ENCODE results near the gene USP35.

USP35 gene

GRCh38 chr11:78180751-78181150 is 8.0 kb upstream of the USP35 start:
- Mint-ChIP-seq H3K27me3 (no peaks in the 10 kb centered on the region), H3K9me3 (peaks cover 10% of the 10 kb centered on the region), H3K4me1 (ENCODE audit: low read depth) (peaks cover 17% of the 10 kb centered on the region), H3K4me3 (no peak overlapping the region), H3K36me3 (ENCODE audit: low read depth) (peaks cover 52% of the 10 kb centered on the region), H3K27ac (no peak overlapping the region)
- intact Hi-C loops (cut with micrococcal nuclease) = no loop called here

- H3K27me3 Mint-ChIP-seq = no peaks in the 10 kb centered on the region
These were observed 7.5 kb upstream of the USP35 start for GRCh38 chr11:78181185-78181584.

DNA sequence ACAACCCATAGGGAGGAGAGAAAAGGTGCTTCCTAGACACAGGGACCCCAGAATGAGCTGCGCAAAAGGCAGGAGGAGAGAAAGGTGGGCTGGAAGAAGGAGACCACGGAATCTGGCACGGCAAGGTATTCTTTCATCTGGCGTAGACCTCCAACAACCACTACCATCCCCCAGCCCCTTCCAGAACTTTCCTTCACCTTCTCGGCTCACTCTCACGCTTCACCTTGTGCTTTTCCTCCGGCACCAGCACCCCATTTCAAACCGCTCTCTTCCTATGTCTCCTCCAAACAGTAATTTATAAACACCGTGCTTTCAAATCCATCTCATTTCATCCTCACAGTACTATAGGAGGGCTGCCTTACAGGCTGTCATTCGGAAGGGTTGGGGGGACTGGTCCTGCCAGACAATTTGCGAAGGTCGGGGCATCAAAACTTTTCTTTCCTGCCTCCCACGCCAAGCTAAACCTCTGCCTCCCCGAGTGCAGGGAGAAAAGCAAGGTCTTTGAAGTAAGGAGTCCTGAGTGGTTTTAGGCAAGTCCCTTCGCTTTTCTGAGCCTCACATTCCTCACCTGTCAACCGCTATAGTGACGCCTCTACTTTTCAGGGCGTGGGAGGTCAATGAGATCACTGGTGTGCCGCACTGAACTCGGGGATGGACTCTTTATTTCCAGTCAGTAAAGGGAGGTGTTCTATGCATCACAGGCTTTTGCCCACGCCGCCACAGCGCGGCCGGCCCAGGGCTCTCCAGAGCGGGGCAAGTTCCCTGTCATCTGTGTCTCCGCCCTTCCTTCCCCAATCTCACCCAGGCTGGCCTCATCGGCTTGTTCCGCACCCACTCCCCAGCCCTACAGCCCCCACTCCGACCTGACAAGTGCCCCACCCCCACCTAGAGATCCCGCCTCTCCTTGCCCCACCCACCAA is 1.1 kb upstream of the USP35 start:
- Mint-ChIP-seq H3K27ac (peak overlapping the region; percentile 93), H3K27me3 (no peaks in the 10 kb centered on the region), H3K36me3 (ENCODE audit: low read depth) (peaks cover 30% of the 10 kb centered on the region), H3K4me1 (ENCODE audit: low read depth) (peaks cover 55% of the 10 kb centered on the region), H3K4me3 (peak overlapping the region; percentile 97), H3K9me3 (no peaks in the 10 kb centered on the region)
- intact Hi-C loops (cut with micrococcal nuclease) = loop anchor here (2.0 kb wide), 1 partner anchor 49 kb away; the partner anchor contains the start of gene ALG8

More at GRCh38 chr11:78181185-78181584, 7.5 kb upstream of the USP35 start:
- intact Hi-C loops (cut with micrococcal nuclease) = no loop called here
- Mint-ChIP-seq H3K9me3 (peaks cover 10% of the 10 kb centered on the region), H3K27ac (no peak overlapping the region), H3K4me1 (ENCODE audit: low read depth) (peaks cover 17% of the 10 kb centered on the region), H3K4me3 (no peak overlapping the region), H3K36me3 (ENCODE audit: low read depth) (peaks cover 54% of the 10 kb centered on the region)

DNA sequence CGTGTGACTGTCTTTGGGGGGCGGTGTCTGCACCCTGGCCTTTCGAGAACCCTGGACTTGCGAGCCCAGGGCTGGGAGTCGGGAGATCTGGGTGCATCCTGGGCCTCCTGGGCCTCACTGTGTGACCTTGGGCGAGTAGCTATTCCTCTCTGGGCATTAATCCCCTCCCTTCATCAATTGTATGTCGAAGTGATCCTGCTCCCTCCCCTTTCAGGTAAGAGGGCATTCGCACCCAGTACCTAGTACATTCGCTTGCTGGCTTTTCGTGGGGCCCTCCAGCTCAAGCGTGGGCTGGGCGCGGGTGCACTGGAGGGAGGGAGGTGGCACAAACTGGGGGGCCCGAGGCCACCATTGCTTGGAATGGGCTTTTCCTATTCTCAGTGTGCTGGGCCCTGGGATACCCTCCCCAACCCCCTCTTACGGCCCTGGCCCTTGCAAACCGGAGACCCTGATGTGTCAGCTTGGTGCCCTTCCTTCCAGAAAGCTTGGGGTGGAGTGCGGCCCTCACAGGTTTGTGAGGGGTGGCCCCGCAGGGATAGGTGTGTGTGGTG is 530 bp downstream of the USP35 start:
- intact Hi-C loops (cut with micrococcal nuclease) = loop anchor here (2.0 kb wide), 1 partner anchor 50 kb away; the partner anchor contains the start of gene ALG8
- Mint-ChIP-seq H3K4me1 (ENCODE audit: low read depth) (peaks cover 63% of the 10 kb centered on the region), H3K4me3 (peak overlapping the region; percentile 97), H3K27me3 (no peaks in the 10 kb centered on the region), H3K36me3 (ENCODE audit: low read depth) (peaks cover 26% of the 10 kb centered on the region), H3K27ac (peak overlapping the region; percentile 93), H3K9me3 (no peaks in the 10 kb centered on the region)

- peaks cover 26% of the 10 kb centered on the region for H3K36me3 Mint-ChIP-seq (ENCODE audit: low read depth)
- H3K4me3 Mint-ChIP-seq = peak overlapping the region; percentile 97
- H3K27ac Mint-ChIP-seq = peak overlapping the region; percentile 93
- intact Hi-C loops (cut with micrococcal nuclease) = loop anchor here (2.0 kb wide), 1 partner anchor 51 kb away; the partner anchor contains the start of gene ALG8
- no peaks in the 10 kb centered on the region for H3K27me3 Mint-ChIP-seq
- no peaks in the 10 kb centered on the region for H3K9me3 Mint-ChIP-seq
- peaks cover 68% of the 10 kb centered on the region for H3K4me1 Mint-ChIP-seq (ENCODE audit: low read depth)
These were observed 1.1 kb downstream of the USP35 start for GRCh38 chr11:78189851-78190250.

DNA sequence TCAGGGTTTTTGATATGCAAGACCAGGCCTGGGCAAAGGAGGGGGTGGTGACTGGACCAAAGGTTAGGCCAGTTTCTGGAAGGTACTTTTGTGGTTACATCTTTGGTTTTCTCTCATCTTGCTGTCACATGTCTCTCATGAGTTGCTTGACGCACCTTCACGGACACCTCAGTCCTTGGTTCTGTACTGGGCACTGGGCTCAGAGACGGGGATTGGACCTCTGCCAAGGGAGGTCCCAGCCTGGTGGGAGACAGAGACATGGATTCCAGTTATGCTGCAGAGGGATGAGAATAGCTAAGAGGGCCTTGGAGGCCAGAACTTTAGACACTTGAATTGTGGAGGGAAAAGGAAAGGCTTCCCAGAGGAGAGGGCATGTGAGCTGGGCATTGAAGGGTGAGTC is 1.7 kb downstream of the USP35 start:
- intact Hi-C loops (cut with micrococcal nuclease) = no loop called here
- Mint-ChIP-seq H3K27me3 (peaks cover 3% of the 10 kb centered on the region), H3K9me3 (no peaks in the 10 kb centered on the region), H3K4me1 (ENCODE audit: low read depth) (peaks cover 68% of the 10 kb centered on the region), H3K27ac (peak overlapping the region; percentile 93), H3K36me3 (ENCODE audit: low read depth) (peaks cover 26% of the 10 kb centered on the region), H3K4me3 (no peak overlapping the region)

GRCh38 chr11:78190871-78191538 is 2.3 kb downstream of the USP35 start:
- Mint-ChIP-seq H3K36me3 (ENCODE audit: low read depth) (peaks cover 24% of the 10 kb centered on the region), H3K27me3 (peaks cover 4% of the 10 kb centered on the region), H3K4me1 (ENCODE audit: low read depth) (peaks cover 68% of the 10 kb centered on the region), H3K9me3 (no peaks in the 10 kb centered on the region), H3K27ac (peak overlapping the region; percentile 93), H3K4me3 (no peak overlapping the region)
- intact Hi-C loops (cut with micrococcal nuclease) = no loop called here

GRCh38 chr11:78192223-78192719 is 3.6 kb downstream of the USP35 start:
- peak overlapping the region; percentile 55 for H3K27ac Mint-ChIP-seq
- peaks cover 63% of the 10 kb centered on the region for H3K4me1 Mint-ChIP-seq (ENCODE audit: low read depth)
- H3K27me3 Mint-ChIP-seq = peaks cover 6% of the 10 kb centered on the region
- no peaks in the 10 kb centered on the region for H3K9me3 Mint-ChIP-seq
- H3K36me3 Mint-ChIP-seq (ENCODE audit: low read depth) = peaks cover 31% of the 10 kb centered on the region
- intact Hi-C loops (cut with micrococcal nuclease) = no loop called here
- no peak overlapping the region for H3K4me3 Mint-ChIP-seq

GRCh38 chr11:78192911-78193351 is 4.2 kb downstream of the USP35 start:
- Mint-ChIP-seq H3K9me3 (no peaks in the 10 kb centered on the region), H3K4me1 (ENCODE audit: low read depth) (peaks cover 56% of the 10 kb centered on the region), H3K27ac (peak overlapping the region; percentile 55), H3K27me3 (peaks cover 6% of the 10 kb centered on the region), H3K4me3 (no peak overlapping the region), H3K36me3 (ENCODE audit: low read depth) (peaks cover 34% of the 10 kb centered on the region)
- intact Hi-C loops (cut with micrococcal nuclease) = no loop called here

DNA sequence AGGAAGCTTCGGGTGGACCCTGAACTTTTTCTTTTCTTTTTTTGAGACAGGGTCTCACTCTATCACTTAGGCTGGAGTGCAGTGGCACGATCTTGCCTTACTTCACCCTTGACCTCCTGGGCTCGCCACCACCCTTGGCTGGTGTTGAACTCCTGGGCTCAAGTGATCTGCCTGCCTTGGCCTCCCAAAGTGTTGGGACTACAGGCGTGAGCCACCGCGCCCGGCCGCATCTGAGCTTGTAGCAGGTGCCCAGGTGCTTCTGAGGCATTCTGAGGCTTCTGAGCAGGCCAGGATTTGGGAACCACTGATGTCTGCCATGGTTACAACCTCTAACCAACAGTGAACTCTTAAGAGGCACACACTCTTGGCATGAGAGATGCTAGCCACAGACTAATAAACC is 5.1 kb downstream of the USP35 start:
- intact Hi-C loops (cut with micrococcal nuclease) = no loop called here
- no peaks in the 10 kb centered on the region for H3K9me3 Mint-ChIP-seq
- peak overlapping the region; percentile 55 for H3K27ac Mint-ChIP-seq
- peaks cover 55% of the 10 kb centered on the region for H3K4me1 Mint-ChIP-seq (ENCODE audit: low read depth)
- peaks cover 34% of the 10 kb centered on the region for H3K36me3 Mint-ChIP-seq (ENCODE audit: low read depth)
- peaks cover 6% of the 10 kb centered on the region for H3K27me3 Mint-ChIP-seq
- H3K4me3 Mint-ChIP-seq = no peak overlapping the region

DNA sequence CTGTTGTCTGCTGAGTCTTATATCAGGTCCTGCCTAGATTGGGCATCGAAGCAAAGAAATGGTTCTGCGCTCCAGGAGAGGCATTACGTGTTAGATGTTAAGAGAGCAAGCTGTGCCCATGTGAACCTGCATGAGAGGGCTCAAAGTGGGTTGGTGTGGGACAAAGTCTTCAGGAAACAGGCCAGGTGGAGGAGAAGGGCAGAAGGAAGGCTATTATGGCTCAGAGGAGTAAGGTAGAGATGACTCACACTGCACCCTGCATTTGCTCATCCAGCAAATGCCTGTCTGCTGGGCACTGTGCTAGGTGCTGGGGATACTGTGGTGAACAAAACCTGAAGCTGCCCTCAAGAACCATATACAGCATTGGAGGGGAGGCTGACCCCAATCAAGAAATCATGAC is 5.8 kb downstream of the USP35 start:
- peaks cover 6% of the 10 kb centered on the region for H3K27me3 Mint-ChIP-seq
- intact Hi-C loops (cut with micrococcal nuclease) = no loop called here
- no peak overlapping the region for H3K27ac Mint-ChIP-seq
- H3K36me3 Mint-ChIP-seq (ENCODE audit: low read depth) = peaks cover 35% of the 10 kb centered on the region
- H3K4me1 Mint-ChIP-seq (ENCODE audit: low read depth) = peaks cover 48% of the 10 kb centered on the region
- no peaks in the 10 kb centered on the region for H3K9me3 Mint-ChIP-seq
- H3K4me3 Mint-ChIP-seq = no peak overlapping the region

GRCh38 chr11:78195917-78196560 is 7.3 kb downstream of the USP35 start:
- no peaks in the 10 kb centered on the region for H3K9me3 Mint-ChIP-seq
- no peak overlapping the region for H3K27ac Mint-ChIP-seq
- no peak overlapping the region for H3K4me3 Mint-ChIP-seq
- H3K27me3 Mint-ChIP-seq = peaks cover 6% of the 10 kb centered on the region
- peaks cover 50% of the 10 kb centered on the region for H3K36me3 Mint-ChIP-seq (ENCODE audit: low read depth)
- peaks cover 32% of the 10 kb centered on the region for H3K4me1 Mint-ChIP-seq (ENCODE audit: low read depth)
- intact Hi-C loops (cut with micrococcal nuclease) = no loop called here

DNA sequence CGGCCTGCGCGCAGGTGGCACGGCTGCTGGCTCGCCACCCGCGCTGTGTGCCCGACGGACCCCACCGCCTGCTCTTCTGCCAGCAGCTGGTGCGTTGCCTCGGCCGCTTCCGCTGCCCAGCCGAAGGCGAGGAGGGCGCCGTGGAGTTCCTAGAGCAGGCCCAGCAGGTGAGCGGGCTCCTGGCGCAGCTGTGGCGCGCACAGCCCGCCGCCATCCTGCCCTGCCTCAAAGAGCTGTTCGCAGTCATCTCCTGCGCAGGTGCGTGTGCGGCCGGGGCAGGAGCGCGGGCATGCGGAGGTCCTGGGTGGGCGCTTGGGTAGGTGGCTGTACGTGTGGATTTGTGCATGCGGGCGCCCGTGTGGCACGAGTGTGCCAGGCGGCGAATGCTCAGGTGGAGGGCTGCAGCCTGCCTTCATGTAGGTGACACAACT is 8.0 kb downstream of the USP35 start:
- Mint-ChIP-seq H3K36me3 (ENCODE audit: low read depth) (peaks cover 57% of the 10 kb centered on the region), H3K4me1 (ENCODE audit: low read depth) (peaks cover 29% of the 10 kb centered on the region), H3K9me3 (no peaks in the 10 kb centered on the region), H3K27me3 (peaks cover 6% of the 10 kb centered on the region), H3K27ac (no peak overlapping the region), H3K4me3 (no peak overlapping the region)
- intact Hi-C loops (cut with micrococcal nuclease) = no loop called here

Measured in dendritic cell treated with granulocyte-macrophage colony-stimulating factor and Interleukin-4, amounts not matched to agents 40 ng/mL and 50 ng/mL, for 4 days (primary cell).